Right atrium auricular region (tissue), 2 donors: Measurements from ENCODE around the gene OTOGL. TPM values are rescaled to one million over a fixed set of nuclear protein-coding genes. Genes with fewer than 3 reads are reported as not detected.

Source experiments
- DNase-seq: peaks from one replicate; pipeline ENCODE4 v3.0.0-alpha.2; 2019; ENCODE audit warnings: low spot score
- H3K27ac ChIP-seq, 2 donors: fragments of 200-600 bp; sonication (generic); 1 replicate in 1 of 2; 2 replicates in 1 of 2; pipeline ENCODE4 v1.5.1; 2016 to 2019
- H3K27me3 ChIP-seq, 2 donors: fragments of 200-600 bp; sonication (generic); one replicate each; pipeline versions ENCODE4 v1.5.1 to v1.6.0; 2017 to 2019
- H3K36me3 ChIP-seq: fragments of 200-600 bp; sonication (generic); one replicate; pipeline ENCODE4 v1.5.1; 2016
- H3K4me1 ChIP-seq, 2 donors: fragments of 200-600 bp; sonication (generic); one replicate each; pipeline versions ENCODE4 v1.5.1 to v1.6.0; 2017 to 2019
- H3K4me3 ChIP-seq, 2 donors: fragments of 200-600 bp; sonication (generic); 1 replicate in 1 of 2; 2 replicates in 1 of 2; pipeline ENCODE4 v1.5.1; 2017 to 2019; ENCODE audit warnings: mild to moderate bottlenecking in 1 of 2, moderate library complexity in 1 of 2
- H3K9me3 ChIP-seq, 2 donors: fragments of 200-600 bp; sonication (generic); one replicate each; pipeline ENCODE4 v1.5.1; 2019
- CTCF ChIP-seq, 2 donors: fragments of 200-600 bp; sonication (generic); IDR thresholded peaks; one replicate each; pipeline ENCODE4 v1.5.1; 2019; ENCODE audit warnings: antibody characterized with exemption in 2 of 2
- total RNA-seq, 2 donors: library from RNA; depleted of rRNA; stranded (reverse); fragments of >200 nt; gene quantifications; one replicate each; pipeline ENCODE4 v1.1.0, GENCODE V29; 2016

OTOGL gene
- total RNA-seq: 10 to 100 TPM in 1 of 2 donors, 1 to 10 TPM in 1; 7.6 to 10.9 TPM

GRCh38 chr12:80099259-80099658, at the start of gene OTOGL:
TSS of gene OTOGL (plus strand) at chr12:80099537. CDS start at chr12:80209432, 109,895 bp downstream.
- no peak within 1 kb of the TSS for H3K4me3 ChIP-seq
- H3K4me1 ChIP-seq: no peaks in the 10 kb centered on the region
- DNase-seq: no peak
- H3K9me3 ChIP-seq: no peaks in the 10 kb centered on the region
- no peaks in the 10 kb centered on the region for H3K36me3 ChIP-seq
- no peak within 1 kb of the TSS for H3K27ac ChIP-seq
- no peak for TF ChIP-seq CTCF (IDR thresholded peaks at IDR 0.05)
- no peaks in the 10 kb centered on the region for H3K27me3 ChIP-seq

- Histone ChIP-seq H3K9me3 (no peaks in the 10 kb centered on the region), H3K4me1 (peaks cover 0 to 15% of the 10 kb centered on the region in 2 donors), H3K36me3 (no peaks in the 10 kb centered on the region), H3K27ac (no peak overlapping the region), H3K27me3 (no peaks in the 10 kb centered on the region), H3K4me3 (no peak overlapping the region)
- no peak for TF ChIP-seq CTCF (IDR thresholded peaks at IDR 0.05)
- no peak for DNase-seq
Measured at GRCh38 chr12:80050236-80050635, 49.1 kb upstream of the OTOGL start.

GRCh38 chr12:80053051-80053790, 46.1 kb upstream of the OTOGL start:
- peak; percentile 66 for DNase-seq
- no peak overlapping the region for H3K4me3 ChIP-seq
- TF ChIP-seq CTCF (IDR thresholded peaks at IDR 0.05): no peak
- no peaks in the 10 kb centered on the region for H3K36me3 ChIP-seq
- no peaks in the 10 kb centered on the region for H3K9me3 ChIP-seq
- H3K27ac ChIP-seq: peak overlapping the region; percentile 15 to 30
- no peaks in the 10 kb centered on the region for H3K27me3 ChIP-seq
- peaks cover 0 to 15% of the 10 kb centered on the region in 2 donors for H3K4me1 ChIP-seq

GRCh38 chr12:80056232-80056631, 43.1 kb upstream of the OTOGL start:
- no peaks in the 10 kb centered on the region for H3K36me3 ChIP-seq
- TF ChIP-seq CTCF (IDR thresholded peaks at IDR 0.05): no peak
- no peaks in the 10 kb centered on the region for H3K27me3 ChIP-seq
- no peak overlapping the region for H3K4me3 ChIP-seq
- peaks cover 0 to 15% of the 10 kb centered on the region in 2 donors for H3K4me1 ChIP-seq
- no peaks in the 10 kb centered on the region for H3K9me3 ChIP-seq
- no peak for DNase-seq
- no peak overlapping the region for H3K27ac ChIP-seq

- no peak for TF ChIP-seq CTCF (IDR thresholded peaks at IDR 0.05)
- no peak overlapping the region for H3K27ac ChIP-seq
- H3K4me1 ChIP-seq: peaks cover 0 to 15% of the 10 kb centered on the region in 2 donors
- H3K27me3 ChIP-seq: no peaks in the 10 kb centered on the region
- no peaks in the 10 kb centered on the region for H3K9me3 ChIP-seq
- no peak overlapping the region for H3K4me3 ChIP-seq
- no peak for DNase-seq
- no peaks in the 10 kb centered on the region for H3K36me3 ChIP-seq
Measured at GRCh38 chr12:80056845-80057244, 42.5 kb upstream of the OTOGL start.

GRCh38 chr12:80058586-80058985, 40.8 kb upstream of the OTOGL start:
- Histone ChIP-seq H3K4me3 (no peak overlapping the region), H3K9me3 (no peaks in the 10 kb centered on the region), H3K27ac (no peak overlapping the region), H3K27me3 (no peaks in the 10 kb centered on the region), H3K4me1 (peaks cover 0 to 2% of the 10 kb centered on the region in 2 donors), H3K36me3 (no peaks in the 10 kb centered on the region)
- no peak for TF ChIP-seq CTCF (IDR thresholded peaks at IDR 0.05)
- no peak for DNase-seq
